Liver (tissue), 9 donors: ENCODE results near the gene ATG2A. TPM values are rescaled to one million over a fixed set of nuclear protein-coding genes. Genes with fewer than 3 reads are reported as not detected.

Source experiments
- DNase-seq: peaks from one replicate; pipeline ENCODE4 v3.0.0-alpha.2; 2017; ENCODE audit warnings: low spot score
- H3K27ac ChIP-seq, 2 donors: one replicate each; pipeline ENCODE4 v1.7.0; 2013; ENCODE audit warnings: inconsistent platforms in 2 of 2, low read length in 2 of 2, control low read depth in 1 of 2, low read depth in 1 of 2, mild to moderate bottlenecking in 1 of 2
- H3K27me3 ChIP-seq, 4 donors: one replicate each; pipeline versions ENCODE4 v1.6.1 to v1.7.0; 2013; ENCODE audit warnings: low read length in 3 of 4, inconsistent platforms in 1 of 4, mild to moderate bottlenecking in 1 of 4, moderate library complexity in 1 of 4; ENCODE audit not compliant: control insufficient read depth in 4 of 4, insufficient read depth in 4 of 4
- H3K36me3 ChIP-seq, 4 donors: one replicate each; pipeline versions ENCODE4 v1.6.1 to v1.7.0; 2013; ENCODE audit warnings: low read length in 3 of 4, mild to moderate bottlenecking in 3 of 4, low read depth in 1 of 4, moderate library complexity in 1 of 4; ENCODE audit not compliant: control insufficient read depth in 4 of 4, insufficient read depth in 3 of 4
- H3K4me1 ChIP-seq, 4 donors: one replicate each; pipeline versions ENCODE4 v1.6.1 to v1.7.0; 2013; ENCODE audit warnings: low read length in 3 of 4, mild to moderate bottlenecking in 3 of 4, moderate library complexity in 1 of 4; ENCODE audit not compliant: control insufficient read depth in 4 of 4, insufficient read depth in 4 of 4
- H3K4me3 ChIP-seq, 3 donors: one replicate each; pipeline versions ENCODE4 v1.6.1 to v1.7.0; 2013; ENCODE audit warnings: low read length in 3 of 3, control low read depth in 1 of 3, low read depth in 1 of 3, mild to moderate bottlenecking in 1 of 3
- H3K9ac ChIP-seq, 2 donors: one replicate each; pipeline ENCODE4 v1.7.0; 2013; ENCODE audit warnings: low read length in 2 of 2, mild to moderate bottlenecking in 2 of 2, moderate library complexity in 2 of 2, control low read depth in 1 of 2, low read depth in 1 of 2
- H3K9me3 ChIP-seq, 4 donors: one replicate each; pipeline versions ENCODE4 v1.6.1 to v1.7.0; 2013; ENCODE audit warnings: low read length in 3 of 4; ENCODE audit not compliant: control insufficient read depth in 4 of 4
- EGR1 ChIP-seq, 2 donors: IDR thresholded peaks; 2 replicates each; pipeline ENCODE4 v1.6.1; 2016 to 2018; ENCODE audit warnings: antibody characterized with exemption in 2 of 2, low read depth in 2 of 2
- FOXA2 ChIP-seq: IDR thresholded peaks from 2 replicates; pipeline ENCODE4 v1.6.1; 2016; ENCODE audit warnings: antibody characterized with exemption
- GABPA ChIP-seq, 2 donors: IDR thresholded peaks in 1 of 2; conservative IDR thresholded peaks in 1 of 2; 2 replicates each; pipeline ENCODE4 v1.6.1; 2016; ENCODE audit warnings: antibody characterized with exemption in 2 of 2, mild to moderate bottlenecking in 1 of 2, moderate library complexity in 1 of 2
- HNF4A ChIP-seq, 2 donors: conservative IDR thresholded peaks; 2 replicates each; pipeline ENCODE4 v1.6.1; 2016; ENCODE audit warnings: antibody characterized with exemption in 2 of 2, mild to moderate bottlenecking in 2 of 2
- HNF4G ChIP-seq: IDR thresholded peaks from 2 replicates; pipeline ENCODE4 v1.6.1; 2016; ENCODE audit warnings: antibody characterized with exemption
- JUND ChIP-seq, 2 donors: IDR thresholded peaks; 2 replicates each; pipeline ENCODE4 v1.6.1; 2016; ENCODE audit warnings: antibody characterized with exemption in 2 of 2
- NR2F2 ChIP-seq: IDR thresholded peaks from 2 replicates; pipeline ENCODE4 v1.6.1; 2016; ENCODE audit warnings: antibody characterized with exemption
- RAD21 ChIP-seq, 2 donors: IDR thresholded peaks; 2 replicates each; pipeline ENCODE4 v1.6.1; 2016; ENCODE audit warnings: antibody characterized with exemption in 2 of 2, mild to moderate bottlenecking in 2 of 2
- RXRA ChIP-seq, 2 donors: IDR thresholded peaks; 2 replicates each; pipeline ENCODE4 v1.6.1; 2017 to 2018; ENCODE audit warnings: antibody characterized with exemption in 2 of 2, mild to moderate bottlenecking in 1 of 2
- SP1 ChIP-seq: IDR thresholded peaks from 2 replicates; pipeline ENCODE4 v1.6.1; 2018; ENCODE audit warnings: antibody characterized with exemption, mild to moderate bottlenecking
- TAF1 ChIP-seq: conservative IDR thresholded peaks from 2 replicates; pipeline ENCODE4 v1.6.1; 2016; ENCODE audit warnings: antibody characterized with exemption, mild to moderate bottlenecking
- YY1 ChIP-seq: IDR thresholded peaks from 2 replicates; pipeline ENCODE4 v1.6.1; 2016; ENCODE audit warnings: antibody characterized with exemption, mild to moderate bottlenecking
- WGBS: extraction: QIAGEN DNeasy Blood & Tissue Kit; methylation state at CpG from one replicate; pipeline ENCODE4 v1.1.7; 2013; 5-methylcytosine and 5-hydroxymethylcytosine counted together
- polyA plus RNA-seq, 2 donors: library from polyadenylated mRNA; stranded (reverse) in 1 of 2; unstranded in 1 of 2; fragments of 200-250 nt in 1 of 2; fragments of >200 nt in 1 of 2; fragmentation: Nextera tagmentation in 1 of 2; extraction: Ambion mirVana in 1 of 2; gene quantifications; one replicate each; pipeline versions ENCODE4 v1.2.1 to v1.2.3, GENCODE V29; 2013 to 2015
- total RNA-seq, 2 donors: library from RNA; depleted of rRNA; stranded (reverse); fragments of >200 nt; gene quantifications; one replicate each; pipeline ENCODE4 v1.2.3, GENCODE V29; 2014
- TF ChIP-seq, protein P1 (sequence below): IDR thresholded peaks from 2 replicates; pipeline ENCODE4 v1.6.1; 2016; ENCODE audit warnings: antibody characterized with exemption, mild to moderate bottlenecking
- TF ChIP-seq, protein P2 (sequence below): IDR thresholded peaks from 2 replicates; pipeline ENCODE4 v1.6.1; 2016; ENCODE audit warnings: antibody characterized with exemption
- TF ChIP-seq, protein P3 (sequence below): fragments of 150-350 bp; IDR thresholded peaks from 2 replicates; pipeline ENCODE4 v1.5.1; 2017; ENCODE audit warnings: improper control_type of control experiment, low read depth, low read length; ENCODE audit not compliant: missing input control
- TF ChIP-seq, protein P4 (sequence below): IDR thresholded peaks from 2 replicates; pipeline ENCODE4 v1.6.1; 2016; ENCODE audit warnings: antibody characterized with exemption
- donor health status: healthy.
- donor health status: healthy.
- donor health status: healthy.
- donor health status: healthy.
- donor health status: healthy.

The ATG2A gene
- total and polyA plus RNA-seq, 4 donors: 15.6 to 34.1 (median 23.0) TPM

DNA sequence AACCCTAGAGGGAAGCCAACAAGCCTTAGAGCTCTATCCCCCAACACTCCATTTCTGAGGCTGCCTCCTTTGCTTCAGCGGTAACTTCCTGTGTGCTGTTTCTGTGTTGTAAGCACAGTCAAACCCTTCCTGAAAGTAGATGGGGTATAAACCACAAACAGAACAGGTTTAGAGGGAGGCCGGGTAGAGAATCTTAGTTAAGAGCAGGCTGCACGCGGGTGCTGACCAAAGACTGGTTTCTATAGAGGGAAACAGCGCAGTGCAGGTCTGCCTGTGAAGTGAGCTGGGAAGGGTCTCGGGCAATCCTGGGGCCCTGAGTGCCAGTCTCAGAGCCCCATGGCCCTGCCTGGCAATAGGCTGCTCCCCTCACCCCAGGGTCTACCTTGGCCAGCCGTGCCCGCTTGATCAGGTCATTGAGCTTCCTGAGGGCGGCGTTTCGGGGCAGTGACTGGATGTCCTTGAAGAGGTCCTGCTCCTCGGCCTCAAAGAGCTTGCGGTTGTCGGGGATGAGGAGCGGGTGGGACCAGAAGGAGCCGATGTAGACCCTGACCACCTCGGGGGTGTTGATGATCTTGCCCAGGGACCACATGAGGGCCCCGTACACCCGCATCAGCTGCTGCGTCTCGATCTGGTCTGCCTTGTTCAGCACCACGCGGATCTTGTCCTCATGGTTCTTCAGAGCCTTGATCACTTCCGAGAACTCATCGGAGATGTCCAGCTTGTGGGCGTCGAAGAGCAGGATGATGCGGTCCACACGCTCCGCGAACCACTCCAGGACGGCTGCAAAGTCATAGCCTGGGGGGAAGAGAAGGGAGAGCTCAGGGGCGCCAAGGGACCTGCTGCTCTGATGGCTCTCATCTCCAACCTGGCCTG is 57.2 kb downstream of the ATG2A start:
- TF ChIP-seq, protein P1, sequence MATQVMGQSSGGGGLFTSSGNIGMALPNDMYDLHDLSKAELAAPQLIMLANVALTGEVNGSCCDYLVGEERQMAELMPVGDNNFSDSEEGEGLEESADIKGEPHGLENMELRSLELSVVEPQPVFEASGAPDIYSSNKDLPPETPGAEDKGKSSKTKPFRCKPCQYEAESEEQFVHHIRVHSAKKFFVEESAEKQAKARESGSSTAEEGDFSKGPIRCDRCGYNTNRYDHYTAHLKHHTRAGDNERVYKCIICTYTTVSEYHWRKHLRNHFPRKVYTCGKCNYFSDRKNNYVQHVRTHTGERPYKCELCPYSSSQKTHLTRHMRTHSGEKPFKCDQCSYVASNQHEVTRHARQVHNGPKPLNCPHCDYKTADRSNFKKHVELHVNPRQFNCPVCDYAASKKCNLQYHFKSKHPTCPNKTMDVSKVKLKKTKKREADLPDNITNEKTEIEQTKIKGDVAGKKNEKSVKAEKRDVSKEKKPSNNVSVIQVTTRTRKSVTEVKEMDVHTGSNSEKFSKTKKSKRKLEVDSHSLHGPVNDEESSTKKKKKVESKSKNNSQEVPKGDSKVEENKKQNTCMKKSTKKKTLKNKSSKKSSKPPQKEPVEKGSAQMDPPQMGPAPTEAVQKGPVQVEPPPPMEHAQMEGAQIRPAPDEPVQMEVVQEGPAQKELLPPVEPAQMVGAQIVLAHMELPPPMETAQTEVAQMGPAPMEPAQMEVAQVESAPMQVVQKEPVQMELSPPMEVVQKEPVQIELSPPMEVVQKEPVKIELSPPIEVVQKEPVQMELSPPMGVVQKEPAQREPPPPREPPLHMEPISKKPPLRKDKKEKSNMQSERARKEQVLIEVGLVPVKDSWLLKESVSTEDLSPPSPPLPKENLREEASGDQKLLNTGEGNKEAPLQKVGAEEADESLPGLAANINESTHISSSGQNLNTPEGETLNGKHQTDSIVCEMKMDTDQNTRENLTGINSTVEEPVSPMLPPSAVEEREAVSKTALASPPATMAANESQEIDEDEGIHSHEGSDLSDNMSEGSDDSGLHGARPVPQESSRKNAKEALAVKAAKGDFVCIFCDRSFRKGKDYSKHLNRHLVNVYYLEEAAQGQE: no peak
- TF ChIP-seq, protein P2, sequence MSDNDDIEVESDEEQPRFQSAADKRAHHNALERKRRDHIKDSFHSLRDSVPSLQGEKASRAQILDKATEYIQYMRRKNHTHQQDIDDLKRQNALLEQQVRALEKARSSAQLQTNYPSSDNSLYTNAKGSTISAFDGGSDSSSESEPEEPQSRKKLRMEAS: no peak
- TF ChIP-seq, protein P3, sequence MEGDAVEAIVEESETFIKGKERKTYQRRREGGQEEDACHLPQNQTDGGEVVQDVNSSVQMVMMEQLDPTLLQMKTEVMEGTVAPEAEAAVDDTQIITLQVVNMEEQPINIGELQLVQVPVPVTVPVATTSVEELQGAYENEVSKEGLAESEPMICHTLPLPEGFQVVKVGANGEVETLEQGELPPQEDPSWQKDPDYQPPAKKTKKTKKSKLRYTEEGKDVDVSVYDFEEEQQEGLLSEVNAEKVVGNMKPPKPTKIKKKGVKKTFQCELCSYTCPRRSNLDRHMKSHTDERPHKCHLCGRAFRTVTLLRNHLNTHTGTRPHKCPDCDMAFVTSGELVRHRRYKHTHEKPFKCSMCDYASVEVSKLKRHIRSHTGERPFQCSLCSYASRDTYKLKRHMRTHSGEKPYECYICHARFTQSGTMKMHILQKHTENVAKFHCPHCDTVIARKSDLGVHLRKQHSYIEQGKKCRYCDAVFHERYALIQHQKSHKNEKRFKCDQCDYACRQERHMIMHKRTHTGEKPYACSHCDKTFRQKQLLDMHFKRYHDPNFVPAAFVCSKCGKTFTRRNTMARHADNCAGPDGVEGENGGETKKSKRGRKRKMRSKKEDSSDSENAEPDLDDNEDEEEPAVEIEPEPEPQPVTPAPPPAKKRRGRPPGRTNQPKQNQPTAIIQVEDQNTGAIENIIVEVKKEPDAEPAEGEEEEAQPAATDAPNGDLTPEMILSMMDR: no peak
- TF ChIP-seq, protein P4, sequence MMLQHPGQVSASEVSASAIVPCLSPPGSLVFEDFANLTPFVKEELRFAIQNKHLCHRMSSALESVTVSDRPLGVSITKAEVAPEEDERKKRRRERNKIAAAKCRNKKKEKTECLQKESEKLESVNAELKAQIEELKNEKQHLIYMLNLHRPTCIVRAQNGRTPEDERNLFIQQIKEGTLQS: no peak
- no peak for TF ChIP-seq NR2F2
- TF ChIP-seq HNF4A (conservative IDR thresholded peaks at IDR 0.05): no peak
- no peak for TF ChIP-seq TAF1
- no peak for TF ChIP-seq RXRA (IDR thresholded peaks at IDR 0.05)
- Histone ChIP-seq H3K9ac (no peak overlapping the region), H3K27me3 (no peaks in the 10 kb centered on the region), H3K27ac (peak overlapping the region; percentile 51 to 64), H3K36me3 (peaks cover 0 to 7% (median 3%) of the 10 kb centered on the region in 4 donors), H3K9me3 (no peaks in the 10 kb centered on the region), H3K4me1 (peaks cover 11 to 41% (median 36%) of the 10 kb centered on the region in 4 donors), H3K4me3 (no peak overlapping the region)
- WGBS: 92% methylated on average over 33 of the region's 33 CpGs
- no peak for DNase-seq

DNA sequence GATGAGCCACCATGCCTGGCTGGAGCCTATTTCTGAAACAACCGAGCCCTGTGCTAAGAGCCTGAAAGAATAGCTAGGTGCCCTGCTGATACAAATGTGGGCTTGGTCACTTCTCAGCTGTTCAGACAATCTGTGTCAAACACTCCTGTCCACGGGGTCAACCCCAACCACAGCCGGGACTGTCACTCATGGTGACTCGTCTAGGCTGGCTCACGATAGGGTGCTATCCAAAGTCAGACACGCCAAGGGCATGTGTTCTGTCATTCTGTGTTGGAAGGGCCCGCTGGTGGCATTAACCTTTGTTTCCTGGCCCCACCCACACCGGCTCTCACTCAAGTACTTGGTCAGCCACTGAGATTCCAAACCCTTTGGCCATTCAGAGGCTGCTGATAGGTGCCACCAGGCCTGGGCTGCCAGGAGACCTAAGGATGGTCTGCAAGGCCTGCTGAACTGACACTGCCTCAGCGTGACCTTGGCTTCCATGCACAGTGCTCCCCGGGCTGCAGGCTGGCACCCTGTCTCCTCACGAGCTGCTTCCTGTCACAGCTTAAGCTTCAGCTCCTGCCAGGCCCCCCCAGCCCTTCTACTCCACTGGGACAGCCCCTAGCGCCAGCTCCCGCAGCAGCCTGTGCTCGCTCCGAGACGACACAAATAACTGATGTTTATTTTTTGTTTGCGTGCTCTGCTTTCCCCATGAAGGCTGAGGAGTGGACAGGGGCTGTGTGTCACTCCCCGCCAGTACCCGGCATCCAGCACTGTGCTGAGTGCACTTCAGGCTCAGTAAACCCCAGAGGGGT is 58.3 kb downstream of the ATG2A start:
- 80% methylated on average over 19 of the region's 19 CpGs for WGBS
- Histone ChIP-seq H3K4me1 (peaks cover 2 to 36% (median 26%) of the 10 kb centered on the region in 4 donors), H3K9ac (no peak overlapping the region), H3K27me3 (no peaks in the 10 kb centered on the region), H3K27ac (peak overlapping the region; percentile 43 to 51), H3K9me3 (no peaks in the 10 kb centered on the region), H3K4me3 (no peak overlapping the region), H3K36me3 (peaks cover 0 to 12% (median 6%) of the 10 kb centered on the region in 4 donors)
- no peak for DNase-seq
- TF ChIP-seq HNF4G (no peak), JUND (IDR thresholded peaks at IDR 0.05) (no peak), NR2F2 (no peak), YY1 (no peak), GABPA (IDR thresholded peaks at IDR 0.05 in 1 of 2, conservative IDR thresholded peaks at IDR 0.05 in 1 of 2) (no peak), RXRA (IDR thresholded peaks at IDR 0.05) (no peak), RAD21 (IDR thresholded peaks at IDR 0.05) (no peak), TAF1 (no peak), FOXA2 (no peak), EGR1 (IDR thresholded peaks at IDR 0.05; ENCODE audit: low read depth in 2 of 2) (no peak), HNF4A (conservative IDR thresholded peaks at IDR 0.05) (no peak), SP1 (no peak)
- TF ChIP-seq, protein P4: no peak
- TF ChIP-seq, protein P3: no peak
- TF ChIP-seq, protein P2: no peak
